GM19328 (cell line): Measurements from ENCODE around the gene DES.

Source experiments
- ATAC-seq: cut with Tn5 transposase; IDR thresholded peaks from one replicate; pipeline ENCODE4 v1.9.1; 2021; ENCODE audit warnings: mild to moderate bottlenecking, moderate library complexity; ENCODE audit not compliant: unreplicated experiment

The DES gene

DNA sequence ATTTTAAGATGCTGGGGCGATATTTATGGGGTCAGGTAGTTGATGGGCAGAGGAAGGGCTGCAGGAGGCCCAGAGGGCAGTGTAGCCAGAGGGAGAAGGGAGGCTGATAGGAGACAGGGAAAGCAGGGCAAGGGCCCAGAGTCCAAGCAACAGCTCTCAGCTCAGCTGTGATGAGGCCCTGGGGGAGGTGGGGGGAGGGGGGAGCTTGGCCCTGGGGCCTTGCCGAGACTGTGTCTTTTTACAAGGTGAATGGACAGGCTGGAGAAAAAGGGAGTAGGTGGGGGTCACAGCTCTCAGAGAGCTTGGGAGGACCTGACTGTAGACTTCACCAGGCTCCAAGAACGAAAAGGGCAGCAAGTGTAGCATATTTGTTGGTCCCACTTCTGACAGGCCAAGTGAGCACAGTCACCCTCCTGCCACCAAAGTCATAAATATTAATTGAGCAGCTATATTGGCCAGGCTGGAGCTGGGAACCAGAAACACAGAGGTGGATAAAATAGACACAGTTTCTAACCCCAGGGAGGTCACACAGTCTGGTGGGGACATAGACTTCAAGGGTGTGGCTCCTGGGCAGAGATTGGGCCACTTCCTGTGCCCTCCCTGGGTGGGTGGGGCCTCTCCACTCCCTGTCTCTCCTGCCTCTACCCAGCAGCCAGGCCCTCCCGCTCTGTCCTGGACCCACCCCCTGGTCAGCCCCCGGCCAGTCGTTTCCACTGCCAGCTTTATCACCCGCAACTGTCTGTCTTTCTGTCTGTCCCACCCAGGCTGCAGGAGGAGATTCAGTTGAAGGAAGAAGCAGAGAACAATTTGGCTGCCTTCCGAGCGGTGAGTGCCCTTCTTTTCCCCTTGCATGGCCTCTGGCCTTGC is 1.4 kb downstream of the DES start:
- no peak for ATAC-seq

DNA sequence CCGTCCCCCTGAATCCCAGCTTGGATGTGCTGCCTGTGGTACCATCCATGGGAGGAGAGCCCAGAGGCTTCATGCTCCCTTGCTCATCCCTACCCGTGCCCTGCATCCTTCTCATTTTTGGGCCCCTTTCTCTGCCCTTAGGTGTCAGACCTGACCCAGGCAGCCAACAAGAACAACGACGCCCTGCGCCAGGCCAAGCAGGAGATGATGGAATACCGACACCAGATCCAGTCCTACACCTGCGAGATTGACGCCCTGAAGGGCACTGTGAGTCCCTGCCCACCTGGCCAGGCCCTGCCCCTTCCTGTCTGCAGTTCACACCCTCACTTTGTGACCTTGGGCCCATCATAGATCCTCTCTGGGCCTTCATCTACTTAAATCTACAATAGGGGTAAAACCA is 2.5 kb downstream of the DES start:
- ATAC-seq = no peak

DNA sequence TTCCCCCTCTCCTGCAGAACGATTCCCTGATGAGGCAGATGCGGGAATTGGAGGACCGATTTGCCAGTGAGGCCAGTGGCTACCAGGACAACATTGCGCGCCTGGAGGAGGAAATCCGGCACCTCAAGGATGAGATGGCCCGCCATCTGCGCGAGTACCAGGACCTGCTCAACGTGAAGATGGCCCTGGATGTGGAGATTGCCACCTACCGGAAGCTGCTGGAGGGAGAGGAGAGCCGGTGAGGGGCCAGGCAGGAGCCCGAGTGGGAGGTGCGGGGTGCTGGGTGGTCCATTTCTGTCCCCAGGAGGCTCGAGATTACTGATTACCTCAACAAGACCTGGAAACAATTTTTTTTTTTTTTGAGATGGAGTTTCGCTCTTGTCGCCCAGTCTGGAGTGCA is 3.1 kb downstream of the DES start:
- no peak for ATAC-seq

DNA sequence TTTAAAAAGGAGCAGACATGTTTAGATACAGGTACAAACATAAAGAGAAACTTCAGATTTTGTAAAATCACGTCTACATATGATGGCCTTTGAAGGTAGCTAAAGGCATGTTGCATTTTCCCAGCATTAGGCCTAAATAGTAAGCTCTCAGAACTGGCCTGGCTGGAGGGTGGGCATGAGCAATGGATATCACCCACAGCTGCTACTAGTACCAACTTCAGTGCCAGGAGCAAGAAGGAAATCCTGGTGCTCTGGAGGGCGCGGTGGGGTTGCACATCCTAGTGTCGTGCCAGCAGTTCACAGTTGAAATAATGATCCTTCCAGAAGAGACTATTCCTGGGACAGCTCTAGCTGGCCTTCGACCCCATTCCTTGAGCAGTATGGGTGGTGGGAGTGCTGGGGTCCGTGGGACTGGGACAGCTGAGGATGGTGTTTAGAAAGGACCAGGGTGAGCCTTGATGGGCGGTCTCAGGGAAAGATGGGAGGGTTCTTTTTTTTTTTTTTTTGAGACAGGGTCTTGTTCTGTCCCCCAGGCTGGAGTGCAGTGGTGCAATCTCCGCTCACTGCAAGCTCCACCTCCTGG is 4.9 kb downstream of the DES start:
- ATAC-seq = no peak

DNA sequence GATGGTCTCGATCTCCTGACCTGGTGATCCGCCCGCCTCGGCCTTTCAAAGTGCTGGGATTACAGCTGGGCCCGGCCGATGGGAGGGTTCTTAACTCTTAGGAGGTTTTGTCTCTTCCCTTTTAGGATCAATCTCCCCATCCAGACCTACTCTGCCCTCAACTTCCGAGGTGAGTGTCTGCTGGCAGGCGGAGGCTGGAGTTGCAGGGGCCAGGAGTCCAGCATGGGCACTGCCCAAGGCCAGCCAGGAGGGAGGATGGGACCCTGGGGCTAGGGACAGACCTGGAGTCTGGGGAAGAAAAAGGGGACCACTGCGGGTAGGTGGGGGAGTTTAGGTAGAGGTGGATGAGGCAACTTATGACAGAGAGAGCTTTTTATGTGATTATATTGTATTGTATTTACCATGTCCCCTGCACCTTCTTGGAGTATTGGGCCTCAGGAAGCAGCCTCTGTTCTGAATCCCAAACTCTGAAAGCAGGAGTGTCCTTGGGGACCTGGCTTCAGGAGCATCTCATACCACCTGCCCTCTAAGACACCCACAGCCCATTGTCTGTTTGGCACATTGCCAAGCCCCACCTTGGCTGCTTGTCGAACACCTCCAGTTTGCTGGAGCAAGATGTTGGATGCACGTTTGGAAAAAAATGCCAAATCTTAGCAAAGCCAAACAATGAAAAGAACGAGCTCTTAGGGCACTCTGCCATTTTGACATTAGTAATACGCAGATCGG is 5.6 kb downstream of the DES start:
- ATAC-seq = no peak

DNA sequence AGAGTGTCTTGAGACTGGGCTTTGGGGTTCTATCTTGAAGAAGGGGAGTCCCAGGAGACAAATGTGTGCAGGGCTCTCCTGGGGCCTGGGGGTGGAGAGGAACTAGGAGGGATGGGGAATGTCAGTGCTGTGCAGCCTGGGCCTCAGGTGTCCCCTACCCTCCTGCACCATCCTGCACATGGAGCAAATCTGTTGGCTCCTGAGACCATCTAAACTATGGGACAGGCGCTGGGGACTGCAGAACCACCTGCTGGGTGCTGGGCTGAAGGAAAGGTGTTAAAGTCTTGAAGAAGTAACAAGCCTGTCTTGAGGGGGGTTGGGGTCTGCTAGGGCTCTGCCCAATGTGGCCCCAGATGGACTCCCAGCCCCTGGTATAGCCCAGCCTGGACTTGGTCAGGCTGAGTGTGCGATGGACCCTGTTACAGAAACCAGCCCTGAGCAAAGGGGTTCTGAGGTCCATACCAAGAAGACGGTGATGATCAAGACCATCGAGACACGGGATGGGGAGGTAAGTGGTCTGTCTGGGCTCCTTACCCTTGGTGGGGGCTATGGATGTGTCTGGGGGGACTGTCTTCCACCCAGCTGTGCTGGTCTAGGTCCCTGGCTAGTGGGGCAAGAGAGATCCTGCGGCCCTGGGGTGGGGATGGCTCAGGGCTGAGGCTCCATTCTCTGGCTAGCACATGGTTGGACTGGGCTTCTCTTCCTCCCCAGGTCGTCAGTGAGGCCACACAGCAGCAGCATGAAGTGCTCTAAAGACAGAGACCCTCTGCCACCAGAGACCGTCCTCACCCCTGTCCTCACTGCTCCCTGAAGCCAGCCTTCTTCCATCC is 7.3 kb downstream of the DES start:
- ATAC-seq = no peak

DNA sequence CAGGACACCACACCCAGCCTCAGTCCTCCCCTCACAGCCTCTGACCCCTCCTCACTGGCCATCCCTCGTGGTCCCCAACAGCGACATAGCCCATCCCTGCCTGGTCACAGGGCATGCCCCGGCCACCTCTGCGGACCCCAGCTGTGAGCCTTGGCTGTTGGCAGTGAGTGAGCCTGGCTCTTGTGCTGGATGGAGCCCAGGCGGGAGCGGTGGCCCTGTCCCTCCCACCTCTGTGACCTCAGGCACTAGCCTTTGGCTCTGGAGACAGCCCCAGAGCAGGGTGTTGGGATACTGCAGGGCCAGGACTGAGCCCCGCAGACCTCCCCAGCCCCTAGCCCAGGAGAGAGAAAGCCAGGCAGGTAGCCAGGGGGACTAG is 7.9 kb downstream of the DES start:
- no peak for ATAC-seq

DNA sequence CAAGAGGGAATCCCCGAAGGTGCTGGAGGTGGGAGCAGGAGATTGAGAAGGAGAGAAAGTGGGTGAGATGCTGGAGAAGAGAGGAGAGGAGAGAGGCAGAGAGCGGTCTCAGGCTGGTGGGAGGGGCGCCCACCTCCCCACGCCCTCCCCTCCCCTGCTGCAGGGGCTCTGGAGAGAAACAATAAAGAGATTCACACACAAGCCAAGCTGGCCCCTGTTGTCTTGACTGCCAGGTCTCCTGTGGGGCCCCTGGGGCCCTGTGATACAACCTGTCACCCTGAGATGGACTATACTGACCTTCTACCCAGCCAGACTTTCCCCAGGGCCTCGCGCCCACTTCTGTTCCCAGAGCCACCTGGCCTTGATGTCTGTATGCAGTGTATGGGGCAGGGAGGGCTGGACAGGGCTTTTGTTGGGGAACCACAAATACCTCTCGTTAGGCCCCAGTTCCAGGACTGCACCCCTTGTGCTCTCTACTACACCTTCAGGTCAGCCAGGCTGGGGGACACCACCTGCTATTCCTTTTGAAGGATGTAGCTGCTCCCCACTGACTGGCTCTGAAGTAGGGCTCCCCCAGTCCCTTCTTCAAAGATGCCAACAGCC is 8.5 kb downstream of the DES start:
- ATAC-seq = no peak

DNA sequence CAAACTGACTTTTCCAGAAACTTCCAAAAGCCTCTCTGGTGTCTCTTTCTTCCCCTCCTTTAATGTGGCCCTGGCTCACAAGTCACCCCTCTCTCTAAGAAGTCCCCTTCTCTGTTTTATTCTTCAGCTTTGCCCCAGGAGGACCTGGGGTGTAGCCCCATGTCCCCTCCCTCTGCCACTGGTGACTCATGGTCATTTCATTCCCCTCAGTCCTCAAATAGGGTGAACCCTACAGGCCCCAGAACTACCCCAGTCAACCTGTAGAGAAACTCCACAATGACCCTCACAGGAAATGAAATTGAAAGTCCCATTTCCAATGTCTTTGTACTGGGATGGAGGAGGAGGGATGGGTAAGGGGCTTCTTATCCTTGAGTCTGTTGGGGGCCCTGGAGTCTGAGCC is 10.3 kb downstream of the DES start:
- ATAC-seq = no peak

DNA sequence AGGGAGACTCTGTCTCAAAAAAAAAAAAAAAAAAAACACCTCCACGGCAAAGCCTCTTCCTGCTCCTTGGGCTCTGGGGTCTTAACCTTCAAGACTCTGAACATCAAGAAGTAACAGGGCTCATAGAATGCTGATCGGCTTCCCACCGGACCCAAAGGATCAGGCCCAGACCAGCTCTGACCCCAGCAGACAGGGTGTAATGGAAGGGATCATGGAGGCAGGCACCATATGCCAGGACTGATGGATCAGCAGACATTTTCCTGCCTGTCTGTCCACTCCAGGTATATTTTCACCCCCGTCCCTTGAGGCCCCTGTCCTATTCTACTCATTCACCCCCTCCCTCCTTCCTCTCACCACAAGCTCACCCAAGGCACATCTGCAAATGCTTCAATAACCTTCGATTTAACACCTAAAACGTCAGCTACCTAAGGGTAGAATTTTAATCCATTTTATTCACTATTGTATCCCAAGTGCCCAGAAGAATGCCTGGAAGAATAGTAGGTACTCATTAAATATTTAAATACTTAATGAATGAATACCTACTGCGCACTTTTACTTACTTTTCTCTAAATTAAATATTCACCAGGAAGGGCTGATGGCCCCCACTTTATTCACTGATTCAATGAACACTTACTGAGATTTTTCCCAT is 11.9 kb downstream of the DES start:
- no peak for ATAC-seq

DNA sequence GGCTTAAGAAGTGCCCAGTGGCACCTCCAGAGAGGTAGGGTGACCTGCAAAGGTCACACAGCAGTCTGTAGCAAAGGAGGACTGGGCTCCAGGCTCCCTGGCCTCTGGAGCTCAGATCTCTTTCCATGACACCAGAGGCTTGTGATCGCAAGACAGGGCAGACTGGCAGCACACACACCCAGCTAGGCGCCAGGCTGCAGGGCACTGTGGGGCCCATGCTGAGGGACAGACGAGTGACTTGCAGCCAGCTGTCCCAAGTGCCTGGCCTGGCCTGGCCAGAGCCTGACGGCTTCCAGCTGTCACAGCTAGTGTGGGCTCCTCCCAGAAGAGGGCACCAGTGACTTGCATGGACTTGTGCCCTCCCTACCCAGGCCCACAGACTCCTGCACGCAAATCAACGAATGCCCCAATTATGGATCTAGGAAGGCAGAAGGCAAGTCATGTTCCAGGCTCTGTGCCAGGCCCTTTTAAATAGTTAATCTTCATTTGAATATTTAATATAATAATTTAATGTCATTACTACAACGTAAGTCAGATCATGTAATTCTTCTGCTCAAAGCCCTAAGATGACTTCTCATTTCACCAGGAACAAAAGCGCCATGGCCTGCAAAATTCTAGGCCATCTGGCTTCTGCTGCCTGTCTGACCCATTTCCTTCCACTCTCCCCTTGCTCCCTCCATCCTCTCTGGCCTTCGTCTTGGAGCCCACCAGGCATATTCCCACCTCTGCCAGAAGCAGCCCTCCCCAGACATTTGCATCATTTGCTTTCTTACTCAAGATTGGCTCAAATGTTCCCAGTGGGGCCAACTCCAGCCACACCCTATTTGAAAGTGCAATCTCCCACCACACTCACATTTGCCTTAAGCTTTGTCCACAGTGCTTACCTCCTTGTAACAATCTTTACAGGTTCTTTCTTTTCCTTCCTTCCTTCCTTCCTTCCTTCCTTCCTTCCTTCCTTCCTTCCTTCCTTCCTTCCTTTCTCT is 12.7 kb downstream of the DES start:
- no peak for ATAC-seq

DNA sequence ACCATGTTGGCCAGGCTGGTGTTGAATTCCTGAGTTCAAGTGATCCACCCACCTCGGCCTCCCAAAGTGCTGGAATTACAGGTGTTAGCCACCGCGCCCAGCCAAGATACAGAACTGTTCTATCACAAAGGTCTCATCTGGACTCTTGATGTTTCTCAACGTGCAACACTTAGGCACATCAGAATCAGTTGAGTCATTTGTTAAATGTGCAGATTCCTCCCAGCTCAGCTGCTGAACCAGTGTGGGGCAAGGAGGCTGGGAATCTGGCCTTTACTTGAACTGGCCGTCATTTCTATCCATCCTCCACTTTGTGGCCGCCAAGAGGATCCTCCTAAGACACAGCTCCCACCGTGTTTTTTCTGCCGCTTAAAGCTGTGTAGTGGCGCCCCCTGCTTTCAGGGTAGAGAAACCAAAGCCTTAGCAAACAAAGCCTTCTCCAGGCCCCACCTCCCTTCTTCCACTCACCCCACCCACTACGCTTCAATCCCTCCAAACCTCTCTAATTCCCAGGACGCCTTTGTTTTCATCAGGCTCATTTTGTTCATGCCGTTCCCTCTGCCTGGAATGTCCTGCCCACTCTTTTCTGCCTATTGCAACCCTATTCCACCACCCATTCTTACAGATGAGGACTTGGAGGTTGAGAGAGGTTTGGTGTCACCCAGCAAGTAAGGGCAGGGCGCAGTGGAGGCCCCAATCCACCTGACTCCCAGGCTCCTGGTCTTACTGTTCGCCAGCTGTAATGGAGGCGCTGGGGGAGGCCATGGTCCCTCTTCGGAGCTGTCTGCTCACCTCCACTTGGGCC is 15.7 kb downstream of the DES start:
- ATAC-seq = no peak

DNA sequence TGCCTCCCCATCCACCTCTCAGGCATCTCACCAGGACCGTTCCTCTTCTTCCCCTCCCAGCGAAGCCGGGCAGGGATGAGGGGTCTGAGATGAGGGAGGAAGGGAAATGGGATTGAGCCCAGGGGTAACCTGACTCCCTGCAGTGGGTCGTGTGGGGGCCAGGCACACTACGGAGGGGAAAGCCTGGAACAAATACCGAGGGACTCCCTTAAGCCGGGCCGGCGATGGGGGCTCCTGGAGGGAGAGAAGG is 16.2 kb downstream of the DES start:
- ATAC-seq = no peak

DNA sequence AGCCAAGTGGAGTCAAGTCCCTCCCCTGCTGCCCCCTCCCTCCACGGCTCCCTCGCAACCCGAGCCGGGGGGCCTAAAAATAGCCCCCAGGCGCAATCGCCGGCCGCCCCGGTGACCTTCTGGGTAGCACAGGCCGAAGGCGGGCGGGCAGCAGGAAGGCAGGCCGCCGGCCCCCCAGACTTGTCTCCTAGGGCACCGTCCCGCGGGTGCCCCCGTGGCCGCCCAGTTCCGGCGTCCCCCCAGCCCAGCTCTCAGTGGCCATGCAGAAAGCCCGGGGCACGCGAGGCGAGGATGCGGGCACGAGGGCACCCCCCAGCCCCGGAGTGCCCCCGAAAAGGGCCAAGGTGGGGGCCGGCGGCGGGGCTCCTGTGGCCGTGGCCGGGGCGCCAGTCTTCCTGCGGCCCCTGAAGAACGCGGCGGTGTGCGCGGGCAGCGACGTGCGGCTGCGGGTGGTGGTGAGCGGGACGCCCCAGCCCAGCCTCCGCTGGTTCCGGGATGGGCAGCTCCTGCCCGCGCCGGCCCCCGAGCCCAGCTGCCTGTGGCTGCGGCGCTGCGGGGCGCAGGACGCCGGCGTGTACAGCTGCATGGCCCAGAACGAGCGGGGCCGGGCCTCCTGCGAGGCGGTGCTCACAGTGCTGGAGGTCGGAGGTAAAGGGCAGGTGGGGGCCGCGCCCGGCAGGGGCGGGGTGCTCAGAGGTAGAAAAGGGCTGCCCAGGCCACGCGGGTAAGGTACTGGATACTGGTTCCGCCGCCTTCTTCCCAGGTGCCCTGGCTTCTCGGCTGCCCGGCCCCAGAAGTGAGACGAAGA is 16.7 kb downstream of the DES start, which contains the start of gene SPEG:
Gene SPEG (plus strand): TSS at position 126 of the 808 bp plus-strand sequence. CDS start 135 bp downstream, at position 261.
- ATAC-seq = no peak

DNA sequence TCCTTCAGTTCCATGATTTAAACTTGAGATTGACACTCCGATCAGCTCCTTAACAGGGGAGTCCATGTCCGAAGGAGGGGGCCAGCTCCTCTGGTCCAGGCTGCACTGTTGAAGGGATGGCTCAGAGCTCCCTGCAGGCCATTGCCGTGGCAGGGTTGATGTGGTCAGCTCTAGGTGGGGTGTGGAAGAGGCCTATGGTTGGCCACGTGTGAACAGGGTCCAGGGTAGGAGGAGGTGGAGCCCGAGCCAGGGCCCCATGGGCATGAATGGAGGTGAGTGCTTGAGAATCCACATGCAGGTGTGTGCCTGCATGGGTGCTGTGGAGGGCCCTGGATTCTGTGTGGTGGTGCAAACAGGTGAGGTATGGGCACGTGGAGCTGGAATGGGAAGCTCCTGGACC is 17.5 kb downstream of the DES start:
- ATAC-seq = no peak

DNA sequence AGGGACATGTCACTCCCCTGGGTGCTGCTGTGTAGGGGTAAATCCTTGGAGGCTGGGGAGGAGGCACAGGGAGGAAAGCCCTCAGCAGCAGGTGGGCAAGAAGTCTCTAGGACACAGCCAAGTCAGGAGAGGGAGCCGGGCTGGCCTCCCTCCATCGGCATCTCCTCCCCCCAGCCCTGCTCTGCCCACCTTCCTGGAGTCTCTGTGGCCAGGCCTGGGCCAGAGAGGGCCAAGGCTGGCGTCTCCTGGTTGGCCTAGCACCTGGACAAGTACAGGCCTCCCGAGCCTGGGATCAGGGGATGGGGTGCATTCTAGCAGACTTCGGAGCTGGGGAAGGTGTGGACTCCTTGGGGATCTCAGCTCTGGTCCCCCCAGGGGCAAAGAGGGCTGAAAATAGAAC is 18.3 kb downstream of the DES start:
- no peak for ATAC-seq

DNA sequence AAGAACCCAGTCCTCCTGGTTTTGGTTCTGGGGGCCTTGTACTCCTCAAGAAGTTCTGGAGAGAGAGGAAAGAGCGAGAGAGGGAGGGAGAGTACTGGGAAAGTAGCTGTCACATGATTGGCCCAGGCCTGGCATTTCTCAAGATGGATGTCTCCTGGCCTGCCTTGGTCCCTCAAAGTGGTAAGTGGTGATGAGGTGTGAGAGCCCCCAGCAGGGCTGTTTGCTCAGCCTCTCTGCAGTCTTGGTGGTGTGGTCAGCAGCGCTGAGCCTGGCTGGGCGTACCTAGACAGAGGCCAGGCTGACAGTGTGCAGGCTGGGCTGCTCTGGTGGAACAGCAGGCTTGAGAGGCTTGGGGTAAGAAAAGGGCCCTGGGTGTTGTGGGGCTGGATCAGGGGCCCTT is 19.0 kb downstream of the DES start:
- ATAC-seq = no peak
